PC-9 (cell line): Measurements from ENCODE around the gene CWC15.

ENCODE experiments used
- CTCF ChIP-seq: fragments of 200-600 bp; sonication (generic); conservative IDR thresholded peaks from 2 replicates; pipeline ENCODE4 v1.6.1; 2017; ENCODE audit warnings: mixed run types, antibody characterized with exemption, mild to moderate bottlenecking, moderate library complexity
- EZH2 ChIP-seq: fragments of 200-600 bp; sonication (generic); IDR thresholded peaks from 2 replicates; pipeline ENCODE4 v1.8.0; 2017; ENCODE audit warnings: antibody characterized with exemption, low read depth

GRCh38 chr11:94920311-94920710 is 53.0 kb downstream of the CWC15 start:
- TF ChIP-seq CTCF = no peak
- no peak for TF ChIP-seq EZH2
